ENCODE results near the gene CROCC. TPM values are rescaled to one million over a fixed set of nuclear protein-coding genes. Genes with fewer than 3 reads are reported as not detected.

The CROCC gene
- polyA plus RNA-seq, 1 donor (not counting 4 experiments of a cell fraction or from before 2014, with no cell fraction given): 8.2 TPM

DNA sequence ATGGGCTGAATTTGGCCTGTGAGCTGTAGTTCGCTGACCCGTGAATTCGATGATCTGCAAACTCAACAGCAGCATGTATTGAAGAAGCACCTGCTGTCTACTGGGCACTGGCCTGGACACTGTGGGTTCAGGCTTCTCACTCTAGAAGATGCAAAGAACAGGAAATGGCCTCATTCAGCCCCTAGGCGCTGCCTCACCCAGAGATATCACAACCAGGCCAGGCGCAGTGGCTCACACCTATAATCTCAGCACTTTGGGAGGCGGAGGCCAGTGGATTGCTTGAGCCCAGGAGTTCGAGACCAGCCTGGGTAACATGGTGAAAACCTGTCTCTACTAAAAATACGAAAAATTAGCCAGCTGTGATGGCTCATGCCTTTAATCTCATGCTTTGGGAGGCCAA is 35.0 kb downstream of the CROCC start:
- Histone ChIP-seq H3K4me2 (ENCODE audit: control insufficient read depth, extremely low read depth, insufficient read depth, low read depth, low read length) (no peak overlapping the region), H3K79me2 (ENCODE audit: control insufficient read depth, insufficient read depth, low read length) (no peaks in the 10 kb centered on the region), H3K27me3 (ENCODE audit: control insufficient read depth, extremely low read depth, insufficient read depth, low read length) (no peaks in the 10 kb centered on the region), H4K20me1 (ENCODE audit: control insufficient read depth, extremely low read depth, insufficient read depth, low read length) (no peaks in the 10 kb centered on the region), H3K27ac (ENCODE audit: control insufficient read depth, insufficient read depth, low read length) (no peak overlapping the region), H3K36me3 (ENCODE audit: control insufficient read depth in 2 of 2, extremely low read depth in 1 of 2, insufficient read depth in 2 of 2, low read length in 2 of 2) (peaks cover 4 to 12% of the 10 kb centered on the region in 2 experiments), H2AFZ (ENCODE audit: control insufficient read depth, low read length) (no peak overlapping the region), H3K9me1 (ENCODE audit: control insufficient read depth, extremely low read depth, insufficient read depth, low read length) (no peaks in the 10 kb centered on the region), H3K4me1 (ENCODE audit: control insufficient read depth, extremely low read depth, insufficient read depth, low read length) (peaks cover 3% of the 10 kb centered on the region), H3K9ac (ENCODE audit: control insufficient read depth, extremely low read depth, insufficient read depth, low read length) (no peak overlapping the region), H3K4me3 (ENCODE audit: control insufficient read depth in 2 of 3, extremely low read depth in 1 of 3, insufficient read depth in 2 of 3, low read depth in 1 of 3, low read length in 3 of 3) (no peak overlapping the region), H3K9me3 (ENCODE audit: control insufficient read depth, low read depth, low read length) (no peaks in the 10 kb centered on the region)
- dilution Hi-C loops (cut with MboI; ENCODE audit: extremely low pct_ligation_motif_present, low sequenced_read_pairs): no loop called here
- no peak for DNase-seq (ENCODE audit: low read depth, low spot score)
- no peak for TF ChIP-seq EZH2 (IDR thresholded peaks at IDR 0.05; ENCODE audit: low read length)
- no peak for TF ChIP-seq CTCF (optimal IDR thresholded peaks at IDR 0.05 in 1 of 3, IDR thresholded peaks at IDR 0.05 in 1 of 3, conservative IDR thresholded peaks at IDR 0.05 in 1 of 3; ENCODE audit: extremely low read depth in 1 of 3, insufficient read depth in 2 of 3, low read length in 3 of 3)
- no peak for FAIRE-seq

GRCh38 chr1:16957731-16958130 is 36.0 kb downstream of the CROCC start:
- H3K4me3 ChIP-seq (ENCODE audit: control insufficient read depth in 2 of 3, extremely low read depth in 1 of 3, insufficient read depth in 2 of 3, low read depth in 1 of 3, low read length in 3 of 3): no peak overlapping the region
- dilution Hi-C loops (cut with MboI; ENCODE audit: extremely low pct_ligation_motif_present, low sequenced_read_pairs): no loop called here
- H3K9me3 ChIP-seq (ENCODE audit: control insufficient read depth, low read depth, low read length): no peaks in the 10 kb centered on the region
- H3K79me2 ChIP-seq (ENCODE audit: control insufficient read depth, insufficient read depth, low read length): no peaks in the 10 kb centered on the region
- no peak overlapping the region for H2AFZ ChIP-seq (ENCODE audit: control insufficient read depth, low read length)
- no peaks in the 10 kb centered on the region for H4K20me1 ChIP-seq (ENCODE audit: control insufficient read depth, extremely low read depth, insufficient read depth, low read length)
- DNase-seq (ENCODE audit: low read depth, low spot score) (no peak), FAIRE-seq (no peak)
- H3K27me3 ChIP-seq (ENCODE audit: control insufficient read depth, extremely low read depth, insufficient read depth, low read length): no peaks in the 10 kb centered on the region
- peaks cover 4 to 12% of the 10 kb centered on the region in 2 experiments for H3K36me3 ChIP-seq (ENCODE audit: control insufficient read depth in 2 of 2, extremely low read depth in 1 of 2, insufficient read depth in 2 of 2, low read length in 2 of 2)
- no peak overlapping the region for H3K27ac ChIP-seq (ENCODE audit: control insufficient read depth, insufficient read depth, low read length)
- no peak overlapping the region for H3K4me2 ChIP-seq (ENCODE audit: control insufficient read depth, extremely low read depth, insufficient read depth, low read depth, low read length)
- TF ChIP-seq CTCF (optimal IDR thresholded peaks at IDR 0.05 in 1 of 3, IDR thresholded peaks at IDR 0.05 in 1 of 3, conservative IDR thresholded peaks at IDR 0.05 in 1 of 3; ENCODE audit: extremely low read depth in 1 of 3, insufficient read depth in 2 of 3, low read length in 3 of 3): no peak
- TF ChIP-seq EZH2 (IDR thresholded peaks at IDR 0.05; ENCODE audit: low read length): no peak
- H3K9ac ChIP-seq (ENCODE audit: control insufficient read depth, extremely low read depth, insufficient read depth, low read length): no peak overlapping the region
- no peaks in the 10 kb centered on the region for H3K9me1 ChIP-seq (ENCODE audit: control insufficient read depth, extremely low read depth, insufficient read depth, low read length)
- peaks cover 3% of the 10 kb centered on the region for H3K4me1 ChIP-seq (ENCODE audit: control insufficient read depth, extremely low read depth, insufficient read depth, low read length)
